Renal cortical epithelial cell (primary cell): ENCODE results near the gene XYLT1. TPM values are rescaled to one million over a fixed set of nuclear protein-coding genes. Genes with fewer than 3 reads are reported as not detected.
"Not testable (repeated sequence)": the region's sequence is repeated elsewhere in the genome, so short reads cannot be mapped to it uniquely, and the experiment has no call there.

ENCODE experiments used
- DNase-seq: peaks from one replicate; pipeline ENCODE4 v3.0.0-alpha.2; 2011; ENCODE audit warnings: low read depth
- total RNA-seq: library from RNA; depleted of rRNA; stranded (reverse); fragments of >200 nt; gene quantifications from 2 replicates; pipeline ENCODE4 v1.2.3, GENCODE V29; 2014

XYLT1 gene
- total RNA-seq, 1 donor from 2014 or later = 0.15 TPM

DNA sequence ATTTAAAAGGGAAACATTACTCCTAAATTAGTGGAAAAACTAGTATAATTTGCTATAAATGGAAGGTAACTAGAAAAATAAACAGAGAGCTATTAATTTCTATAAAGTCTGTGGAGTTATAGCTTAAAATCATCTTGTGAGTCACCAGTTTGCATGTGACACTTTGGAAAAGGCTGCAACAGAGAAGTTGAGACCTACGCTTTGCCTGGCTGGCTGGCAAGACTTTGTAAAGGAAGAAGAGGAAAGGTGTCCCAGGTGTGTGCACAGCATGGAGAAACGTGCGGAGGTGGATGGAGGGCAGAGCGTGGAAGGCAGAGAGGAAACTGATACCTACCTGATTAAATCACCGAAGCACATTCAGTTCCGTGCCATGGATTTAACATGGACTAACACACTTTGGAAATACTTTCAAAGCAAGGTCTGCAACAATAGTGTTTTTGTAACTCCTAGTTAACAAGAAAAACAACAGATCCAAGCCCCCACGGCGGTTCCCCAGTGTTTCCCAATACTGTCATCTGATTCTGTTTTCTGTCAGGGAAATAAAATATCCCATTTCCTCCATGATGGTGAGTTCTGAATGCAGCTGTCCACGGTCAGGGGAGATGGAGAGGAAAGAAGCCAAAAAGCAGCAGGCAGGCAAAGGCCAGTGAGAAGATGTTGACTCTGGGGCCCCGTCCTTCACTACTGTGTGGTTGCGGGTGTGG lies 134.8 kb downstream of the XYLT1 start:
- no peak for DNase-seq

DNA sequence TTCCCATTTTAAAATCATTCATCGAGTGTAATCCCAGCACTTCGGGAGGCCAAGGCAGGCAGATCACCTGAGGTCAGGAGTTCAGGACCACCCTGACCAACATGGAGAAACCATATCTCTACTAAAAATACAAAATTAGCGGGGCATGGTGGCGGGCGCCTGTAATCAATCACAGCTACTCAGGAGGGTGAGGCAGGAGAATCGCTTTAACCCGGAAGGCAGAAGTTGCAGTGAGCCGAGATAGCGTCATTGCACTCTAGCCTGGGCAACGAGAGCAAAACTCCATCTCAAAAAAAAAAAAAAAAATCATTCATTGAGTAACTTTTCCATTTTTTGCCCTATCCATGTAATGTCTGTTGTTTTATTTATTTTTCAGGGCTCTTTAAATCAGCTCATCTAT lies 135.4 kb downstream of the XYLT1 start:
- DNase-seq = not testable (repeated sequence)

- no peak for DNase-seq
These were observed 136.7 kb downstream of the XYLT1 start for GRCh38 chr16:17334096-17334495.

DNA sequence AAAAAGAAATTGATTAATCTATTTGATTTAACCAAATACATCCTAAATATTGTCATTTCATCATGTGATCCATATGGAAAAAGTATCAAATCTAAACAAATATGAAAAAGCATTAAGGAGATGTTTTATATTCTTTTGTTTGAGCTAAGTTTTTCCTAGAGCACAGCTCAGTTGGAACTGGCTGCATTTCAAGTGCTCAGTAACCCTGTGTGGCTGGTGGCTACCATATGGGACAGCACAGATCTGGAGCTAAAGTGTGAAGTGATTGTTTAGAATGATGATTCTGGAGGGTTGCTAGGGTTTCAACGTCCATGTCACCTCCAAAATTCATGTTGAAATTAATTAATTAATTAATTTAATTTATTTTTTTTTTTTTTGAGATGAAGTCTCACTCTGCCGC lies 137.5 kb downstream of the XYLT1 start:
- DNase-seq = no peak

DNA sequence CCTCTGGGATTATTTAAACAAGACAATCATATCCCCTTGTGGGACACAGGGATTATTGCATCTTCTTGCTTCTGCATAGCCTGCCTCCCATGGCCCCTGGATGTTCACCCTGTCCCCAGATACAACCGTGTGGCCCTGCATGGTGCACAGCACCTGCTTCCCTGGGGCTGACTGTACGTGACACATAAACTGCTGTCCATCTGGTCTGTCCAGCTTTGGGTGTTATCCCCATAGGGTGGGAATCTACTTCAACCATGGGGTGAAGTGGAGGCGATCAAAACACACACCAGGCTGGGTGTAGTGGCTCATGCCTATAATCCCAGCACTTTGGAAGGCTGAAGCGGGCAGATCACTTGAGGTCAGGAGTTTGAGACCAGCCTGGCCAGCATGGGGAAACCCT lies 138.8 kb downstream of the XYLT1 start:
- DNase-seq = no peak

DNA sequence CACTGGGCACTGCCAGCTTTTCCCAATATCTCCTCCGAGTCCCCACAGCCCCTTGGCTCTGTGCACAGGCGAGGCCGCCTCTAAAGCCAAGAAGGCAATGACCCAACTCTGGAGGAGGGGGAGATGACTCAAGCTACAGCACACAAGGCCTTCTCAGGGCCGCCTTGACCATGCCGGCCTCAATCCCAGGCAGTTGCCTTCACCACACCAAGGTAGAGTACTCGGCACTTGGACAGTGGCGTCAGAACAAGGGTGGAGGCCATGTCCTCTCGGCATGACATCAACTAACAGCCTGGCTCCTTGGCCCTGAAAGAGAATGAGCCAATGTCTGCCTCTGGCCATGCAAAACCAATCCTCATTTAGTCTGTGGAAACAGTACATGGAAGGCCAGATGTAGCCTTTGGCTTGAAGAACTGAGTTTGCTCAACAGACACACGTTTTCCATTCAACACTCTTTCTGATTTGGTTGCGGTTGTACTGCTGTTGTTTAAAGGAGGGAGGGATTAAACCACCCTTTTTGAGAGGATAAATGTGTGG lies 139.6 kb downstream of the XYLT1 start:
- DNase-seq = no peak

- DNase-seq = no peak
These were observed 140.7 kb downstream of the XYLT1 start for GRCh38 chr16:17330044-17330443.

- no peak for DNase-seq
These were observed 141.4 kb downstream of the XYLT1 start for GRCh38 chr16:17329391-17329790.

DNA sequence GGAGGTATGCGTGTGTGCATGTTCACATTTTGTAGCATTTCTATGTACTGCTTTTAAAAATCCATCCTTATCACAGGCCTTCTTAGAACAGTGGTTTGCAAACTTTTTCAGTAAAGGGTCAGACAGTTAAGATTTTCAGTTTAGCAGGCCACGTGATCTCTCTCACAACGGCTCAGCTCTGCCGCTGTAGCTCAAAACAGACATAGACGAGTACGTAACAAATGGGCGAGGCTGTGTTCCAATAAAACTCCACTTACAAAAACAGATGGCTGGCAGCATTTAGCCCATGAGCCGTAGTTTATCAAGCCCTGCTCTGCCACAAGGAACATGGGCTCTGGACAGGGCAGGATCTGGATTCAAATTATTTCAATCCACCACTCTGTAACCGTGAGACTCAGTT lies 141.8 kb downstream of the XYLT1 start:
- no peak for DNase-seq

- DNase-seq = peak; percentile 11
These were observed 143.0 kb downstream of the XYLT1 start for GRCh38 chr16:17327664-17328335.

DNA sequence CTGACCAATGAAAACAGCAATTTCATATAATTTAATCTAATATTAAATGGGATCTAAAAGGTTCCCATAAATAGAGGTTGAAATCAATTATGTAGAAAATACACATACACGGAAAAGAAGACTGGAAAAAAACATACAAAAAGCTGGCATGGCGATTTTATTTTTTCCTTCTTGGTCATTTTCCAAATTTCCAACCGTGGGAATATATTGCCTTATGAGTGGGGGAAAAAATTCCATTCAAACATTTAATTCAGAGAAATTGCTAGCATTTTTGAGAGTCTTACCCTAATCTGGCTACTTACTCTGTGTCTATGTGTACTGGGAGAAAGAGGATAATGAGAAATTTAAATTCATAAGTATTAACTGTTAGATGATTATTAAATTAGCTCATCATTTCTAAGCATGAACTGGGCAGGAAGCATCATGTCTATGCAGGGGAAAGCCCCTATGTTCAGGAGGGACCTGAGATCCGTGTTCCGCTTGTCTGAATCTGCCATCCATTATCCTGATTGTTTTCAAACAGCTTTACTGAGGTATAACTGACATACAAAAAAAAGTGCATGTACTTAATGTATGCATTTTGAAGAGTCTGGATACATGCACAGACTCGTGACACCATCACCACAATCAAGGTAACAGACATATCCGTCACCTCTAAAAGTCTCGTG lies 145.2 kb downstream of the XYLT1 start:
- no peak for DNase-seq

- no peak for DNase-seq
These were observed 146.3 kb downstream of the XYLT1 start for GRCh38 chr16:17324451-17324850.

DNA sequence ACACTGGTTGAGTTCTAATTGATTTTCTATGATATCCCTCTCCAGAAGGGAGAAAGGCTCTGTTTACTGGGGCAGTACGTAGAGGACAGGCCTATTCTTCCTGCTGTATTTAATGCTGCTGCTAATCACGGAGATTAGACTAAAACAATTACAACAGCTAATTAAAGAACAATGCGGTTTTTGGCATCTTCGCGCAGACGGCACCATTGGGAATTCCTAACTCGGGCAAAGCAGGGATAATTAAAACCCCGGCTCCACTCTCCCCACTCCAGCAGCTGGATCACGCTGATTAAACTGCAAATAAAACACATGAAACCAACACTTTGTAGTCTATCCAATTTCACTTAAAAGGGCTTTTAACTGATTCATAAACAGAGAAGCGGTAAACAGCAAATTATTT lies 147.6 kb downstream of the XYLT1 start:
- DNase-seq = no peak

DNA sequence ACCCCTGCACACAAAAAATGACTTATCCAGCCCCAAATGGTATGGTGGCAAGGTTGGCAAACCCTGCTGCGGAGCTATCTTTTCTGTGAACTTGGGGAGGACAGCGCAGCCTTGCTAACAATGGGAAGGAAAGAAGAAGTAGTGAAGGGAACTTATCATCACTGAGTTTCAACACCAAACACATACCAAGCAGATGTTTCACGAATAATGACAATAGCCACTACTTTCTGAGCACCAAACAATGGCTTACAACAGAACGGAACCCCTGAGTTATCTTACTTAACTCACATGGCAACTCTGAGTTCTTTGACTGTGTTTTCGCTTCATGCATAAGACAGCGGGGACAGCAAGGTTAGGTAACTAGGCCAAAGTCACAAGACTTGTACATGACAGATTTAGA lies 148.9 kb downstream of the XYLT1 start:
- no peak for DNase-seq

DNA sequence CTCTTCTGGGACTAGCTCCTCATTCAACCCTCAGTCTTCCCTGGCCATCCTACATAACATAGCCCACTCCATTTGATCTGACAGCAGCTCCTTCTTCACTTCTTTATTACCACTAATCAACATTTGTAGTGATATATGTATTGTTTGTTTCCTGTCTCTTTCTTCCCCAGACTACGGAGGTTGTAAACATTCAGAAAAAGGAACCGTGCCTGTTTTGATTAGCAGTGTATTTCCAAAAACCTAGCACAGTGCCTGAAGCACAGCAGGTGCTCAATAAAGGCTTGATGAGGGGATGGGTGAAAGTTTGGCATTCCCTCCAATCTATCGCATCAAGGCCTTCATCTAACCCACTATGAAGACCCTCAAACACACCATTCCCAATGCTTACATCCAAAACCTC lies 150.8 kb downstream of the XYLT1 start:
- no peak for DNase-seq

- no peak for DNase-seq
These were observed 152.5 kb downstream of the XYLT1 start for GRCh38 chr16:17318238-17318637.

GRCh38 chr16:17316005-17316404 lies 154.8 kb downstream of the XYLT1 start:
- DNase-seq = no peak

DNA sequence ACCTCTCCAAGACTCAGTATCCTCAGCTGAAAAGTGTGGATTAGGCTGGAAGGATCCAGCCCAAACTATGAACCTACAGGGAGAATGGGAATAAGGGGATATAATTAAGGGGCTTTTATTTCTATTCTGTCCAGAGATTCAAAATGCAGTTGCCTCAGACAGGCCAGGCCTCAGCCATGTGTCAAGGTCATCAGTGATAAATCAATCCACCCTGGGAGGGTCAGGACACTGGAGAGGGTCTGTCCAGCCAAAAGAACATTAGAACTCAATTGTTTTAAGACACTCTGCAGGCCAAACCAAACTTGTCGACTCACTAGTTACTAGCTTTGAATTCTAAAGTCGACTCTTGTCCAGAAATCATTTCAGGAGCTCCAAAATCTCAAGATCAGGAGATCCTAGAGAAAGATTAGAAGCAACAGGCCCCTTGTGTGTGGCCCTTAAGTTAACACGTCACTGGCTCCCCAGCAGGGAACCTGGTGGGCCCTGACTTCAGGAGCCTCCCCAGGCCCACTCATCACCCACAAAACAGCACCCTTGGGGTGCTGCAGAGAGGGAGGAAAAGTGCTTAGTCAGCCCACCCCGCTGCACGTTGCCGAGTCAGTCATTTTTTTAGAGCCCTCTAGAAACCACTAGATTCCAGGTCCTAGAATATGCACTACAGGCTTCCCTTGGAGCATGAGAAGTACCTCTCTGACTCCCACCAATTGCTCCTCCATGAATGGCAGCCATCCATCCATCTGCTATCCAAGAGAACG lies 156.8 kb downstream of the XYLT1 start:
- no peak for DNase-seq

- no peak for DNase-seq
These were observed 157.6 kb downstream of the XYLT1 start for GRCh38 chr16:17313085-17313611.

DNA sequence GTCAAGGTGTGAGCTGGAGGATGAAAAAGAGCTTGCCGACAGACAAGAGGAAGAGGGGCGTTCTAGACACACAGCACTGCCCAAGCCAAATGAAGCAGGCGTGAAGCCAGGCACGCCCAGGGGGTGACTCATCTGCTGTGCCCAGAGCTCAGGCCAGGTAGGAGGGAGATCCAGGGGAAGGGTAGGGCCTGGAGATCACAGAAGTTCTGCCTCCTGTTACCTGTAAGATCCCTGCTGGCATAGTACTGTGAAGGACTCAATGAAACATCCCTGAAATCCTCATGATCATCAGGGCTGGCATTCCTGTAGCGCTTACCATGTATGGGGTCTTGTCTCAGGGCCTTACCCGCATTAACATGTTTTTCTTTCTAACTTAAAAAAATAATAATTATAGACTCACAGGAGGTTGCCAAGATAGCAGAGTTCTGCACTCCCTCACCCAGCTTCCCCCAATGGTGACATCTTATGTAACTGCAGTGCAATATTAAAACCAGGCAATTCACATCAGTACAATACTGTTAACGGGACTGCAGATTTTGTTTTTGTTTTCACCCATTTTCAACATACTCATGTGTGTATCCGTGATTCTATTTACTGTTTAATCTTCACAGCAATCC lies 158.6 kb downstream of the XYLT1 start:
- DNase-seq = no peak

DNA sequence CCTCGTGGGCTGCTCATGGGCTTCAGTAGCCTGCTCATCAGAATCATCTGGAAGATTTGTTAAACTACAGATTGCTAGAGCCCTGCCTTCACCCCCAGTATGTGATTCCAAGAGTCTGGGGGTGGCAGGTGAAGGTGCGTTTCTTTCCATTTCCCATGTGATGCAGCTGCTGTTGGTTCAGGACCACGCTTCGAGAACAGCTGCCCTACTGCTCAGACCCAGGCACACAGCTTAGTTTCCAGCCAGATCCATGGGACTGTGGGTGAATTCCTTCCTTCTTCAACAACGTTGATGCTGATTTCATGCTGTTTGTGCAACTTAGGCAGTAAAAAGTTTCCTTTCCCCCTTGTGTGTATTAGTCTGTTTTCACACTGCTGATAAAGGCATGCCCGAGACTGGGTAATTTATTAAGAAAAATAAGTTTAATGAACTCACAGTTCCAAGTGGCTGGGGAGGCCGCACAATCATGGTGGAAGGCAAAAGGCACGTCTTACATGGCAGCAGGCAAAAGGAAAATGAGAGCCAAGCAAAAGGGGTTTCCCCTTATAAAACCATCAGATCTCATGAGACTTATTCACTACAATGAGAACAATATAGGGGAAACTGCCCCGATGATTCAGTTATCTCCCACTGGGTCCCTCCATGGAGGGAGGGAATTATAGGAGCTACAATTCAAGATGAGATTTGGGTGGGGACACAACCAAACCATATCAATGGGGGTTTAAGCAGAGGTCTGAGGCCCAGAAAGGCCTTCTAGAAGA lies 159.2 kb downstream of the XYLT1 start:
- no peak for DNase-seq
